ENCODE results near the gene FOXQ1. TPM values are rescaled to one million over a fixed set of nuclear protein-coding genes. Genes with fewer than 3 reads are reported as not detected.

FOXQ1 gene
- total and polyA plus RNA-seq, 2 of the 13 experiments (the other 11 are each of a cell fraction or from before 2014, with no cell fraction given): 35.2 to 39.8 TPM

DNA sequence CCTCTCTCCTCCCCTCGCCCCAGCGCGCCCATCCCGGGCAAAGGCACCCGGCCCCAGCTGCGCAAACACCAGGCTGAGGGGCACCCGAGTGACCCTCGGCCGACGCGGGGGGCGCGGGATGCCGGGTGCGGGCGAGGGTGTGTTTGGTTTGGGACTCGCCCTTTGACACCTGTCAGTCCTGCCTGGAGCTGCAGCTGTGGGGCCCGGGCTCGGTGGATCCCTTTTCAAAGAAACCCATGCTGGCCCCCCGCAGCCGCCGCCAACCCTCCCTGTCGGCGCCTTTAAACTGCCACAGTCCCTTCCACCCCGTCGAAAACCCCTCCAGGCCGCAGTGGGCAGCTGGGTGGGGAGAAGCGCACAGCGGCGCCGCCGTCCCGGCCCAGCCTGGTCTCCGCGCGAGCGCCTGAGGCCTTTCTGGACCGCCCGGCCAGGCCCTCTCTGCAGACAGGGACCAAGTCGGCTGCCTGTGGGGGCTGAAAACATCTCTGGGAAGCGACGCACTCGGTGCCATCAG lies 5.5 kb downstream of the FOXQ1 start (continued):
- TF ChIP-seq, protein P1, sequence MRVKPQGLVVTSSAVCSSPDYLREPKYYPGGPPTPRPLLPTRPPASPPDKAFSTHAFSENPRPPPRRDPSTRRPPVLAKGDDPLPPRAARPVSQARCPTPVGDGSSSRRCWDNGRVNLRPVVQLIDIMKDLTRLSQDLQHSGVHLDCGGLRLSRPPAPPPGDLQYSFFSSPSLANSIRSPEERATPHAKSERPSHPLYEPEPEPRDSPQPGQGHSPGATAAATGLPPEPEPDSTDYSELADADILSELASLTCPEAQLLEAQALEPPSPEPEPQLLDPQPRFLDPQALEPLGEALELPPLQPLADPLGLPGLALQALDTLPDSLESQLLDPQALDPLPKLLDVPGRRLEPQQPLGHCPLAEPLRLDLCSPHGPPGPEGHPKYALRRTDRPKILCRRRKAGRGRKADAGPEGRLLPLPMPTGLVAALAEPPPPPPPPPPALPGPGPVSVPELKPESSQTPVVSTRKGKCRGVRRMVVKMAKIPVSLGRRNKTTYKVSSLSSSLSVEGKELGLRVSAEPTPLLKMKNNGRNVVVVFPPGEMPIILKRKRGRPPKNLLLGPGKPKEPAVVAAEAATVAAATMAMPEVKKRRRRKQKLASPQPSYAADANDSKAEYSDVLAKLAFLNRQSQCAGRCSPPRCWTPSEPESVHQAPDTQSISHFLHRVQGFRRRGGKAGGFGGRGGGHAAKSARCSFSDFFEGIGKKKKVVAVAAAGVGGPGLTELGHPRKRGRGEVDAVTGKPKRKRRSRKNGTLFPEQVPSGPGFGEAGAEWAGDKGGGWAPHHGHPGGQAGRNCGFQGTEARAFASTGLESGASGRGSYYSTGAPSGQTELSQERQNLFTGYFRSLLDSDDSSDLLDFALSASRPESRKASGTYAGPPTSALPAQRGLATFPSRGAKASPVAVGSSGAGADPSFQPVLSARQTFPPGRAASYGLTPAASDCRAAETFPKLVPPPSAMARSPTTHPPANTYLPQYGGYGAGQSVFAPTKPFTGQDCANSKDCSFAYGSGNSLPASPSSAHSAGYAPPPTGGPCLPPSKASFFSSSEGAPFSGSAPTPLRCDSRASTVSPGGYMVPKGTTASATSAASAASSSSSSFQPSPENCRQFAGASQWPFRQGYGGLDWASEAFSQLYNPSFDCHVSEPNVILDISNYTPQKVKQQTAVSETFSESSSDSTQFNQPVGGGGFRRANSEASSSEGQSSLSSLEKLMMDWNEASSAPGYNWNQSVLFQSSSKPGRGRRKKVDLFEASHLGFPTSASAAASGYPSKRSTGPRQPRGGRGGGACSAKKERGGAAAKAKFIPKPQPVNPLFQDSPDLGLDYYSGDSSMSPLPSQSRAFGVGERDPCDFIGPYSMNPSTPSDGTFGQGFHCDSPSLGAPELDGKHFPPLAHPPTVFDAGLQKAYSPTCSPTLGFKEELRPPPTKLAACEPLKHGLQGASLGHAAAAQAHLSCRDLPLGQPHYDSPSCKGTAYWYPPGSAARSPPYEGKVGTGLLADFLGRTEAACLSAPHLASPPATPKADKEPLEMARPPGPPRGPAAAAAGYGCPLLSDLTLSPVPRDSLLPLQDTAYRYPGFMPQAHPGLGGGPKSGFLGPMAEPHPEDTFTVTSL (CRISPR knock-in tag; IDR thresholded peaks at IDR 0.05; ENCODE audit: borderline replicate concordance): peak; percentile 32; the same call in 1 of the 2 replicates
- TF ChIP-seq NCOA2 (CRISPR knock-in tag; IDR thresholded peaks at IDR 0.05): peak; percentile 17; the same call in 1 of the 2 replicates
- TF ChIP-seq ISL2 (CRISPR knock-in tag; IDR thresholded peaks at IDR 0.05): peak; percentile 65; the same call in 1 of the 2 replicates
- peak; percentile 89 for TF ChIP-seq XRCC5 (optimal IDR thresholded peaks at IDR 0.05; ENCODE audit: low read length)
- TF ChIP-seq POGZ (CRISPR knock-in tag; IDR thresholded peaks at IDR 0.05): peak; percentile 76
- TF ChIP-seq, protein P2, sequence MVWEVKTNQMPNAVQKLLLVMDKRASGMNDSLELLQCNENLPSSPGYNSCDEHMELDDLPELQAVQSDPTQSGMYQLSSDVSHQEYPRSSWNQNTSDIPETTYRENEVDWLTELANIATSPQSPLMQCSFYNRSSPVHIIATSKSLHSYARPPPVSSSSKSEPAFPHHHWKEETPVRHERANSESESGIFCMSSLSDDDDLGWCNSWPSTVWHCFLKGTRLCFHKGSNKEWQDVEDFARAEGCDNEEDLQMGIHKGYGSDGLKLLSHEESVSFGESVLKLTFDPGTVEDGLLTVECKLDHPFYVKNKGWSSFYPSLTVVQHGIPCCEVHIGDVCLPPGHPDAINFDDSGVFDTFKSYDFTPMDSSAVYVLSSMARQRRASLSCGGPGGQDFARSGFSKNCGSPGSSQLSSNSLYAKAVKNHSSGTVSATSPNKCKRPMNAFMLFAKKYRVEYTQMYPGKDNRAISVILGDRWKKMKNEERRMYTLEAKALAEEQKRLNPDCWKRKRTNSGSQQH (CRISPR knock-in tag; IDR thresholded peaks at IDR 0.05; ENCODE audit: low read depth): 0 out of 2 replicates have a peak, but pooled peaks have one; percentile 26
- TF ChIP-seq, protein P3, sequence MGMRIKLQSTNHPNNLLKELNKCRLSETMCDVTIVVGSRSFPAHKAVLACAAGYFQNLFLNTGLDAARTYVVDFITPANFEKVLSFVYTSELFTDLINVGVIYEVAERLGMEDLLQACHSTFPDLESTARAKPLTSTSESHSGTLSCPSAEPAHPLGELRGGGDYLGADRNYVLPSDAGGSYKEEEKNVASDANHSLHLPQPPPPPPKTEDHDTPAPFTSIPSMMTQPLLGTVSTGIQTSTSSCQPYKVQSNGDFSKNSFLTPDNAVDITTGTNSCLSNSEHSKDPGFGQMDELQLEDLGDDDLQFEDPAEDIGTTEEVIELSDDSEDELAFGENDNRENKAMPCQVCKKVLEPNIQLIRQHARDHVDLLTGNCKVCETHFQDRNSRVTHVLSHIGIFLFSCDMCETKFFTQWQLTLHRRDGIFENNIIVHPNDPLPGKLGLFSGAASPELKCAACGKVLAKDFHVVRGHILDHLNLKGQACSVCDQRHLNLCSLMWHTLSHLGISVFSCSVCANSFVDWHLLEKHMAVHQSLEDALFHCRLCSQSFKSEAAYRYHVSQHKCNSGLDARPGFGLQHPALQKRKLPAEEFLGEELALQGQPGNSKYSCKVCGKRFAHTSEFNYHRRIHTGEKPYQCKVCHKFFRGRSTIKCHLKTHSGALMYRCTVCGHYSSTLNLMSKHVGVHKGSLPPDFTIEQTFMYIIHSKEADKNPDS (CRISPR knock-in tag; IDR thresholded peaks at IDR 0.05): no peak
- TF ChIP-seq, protein P4, sequence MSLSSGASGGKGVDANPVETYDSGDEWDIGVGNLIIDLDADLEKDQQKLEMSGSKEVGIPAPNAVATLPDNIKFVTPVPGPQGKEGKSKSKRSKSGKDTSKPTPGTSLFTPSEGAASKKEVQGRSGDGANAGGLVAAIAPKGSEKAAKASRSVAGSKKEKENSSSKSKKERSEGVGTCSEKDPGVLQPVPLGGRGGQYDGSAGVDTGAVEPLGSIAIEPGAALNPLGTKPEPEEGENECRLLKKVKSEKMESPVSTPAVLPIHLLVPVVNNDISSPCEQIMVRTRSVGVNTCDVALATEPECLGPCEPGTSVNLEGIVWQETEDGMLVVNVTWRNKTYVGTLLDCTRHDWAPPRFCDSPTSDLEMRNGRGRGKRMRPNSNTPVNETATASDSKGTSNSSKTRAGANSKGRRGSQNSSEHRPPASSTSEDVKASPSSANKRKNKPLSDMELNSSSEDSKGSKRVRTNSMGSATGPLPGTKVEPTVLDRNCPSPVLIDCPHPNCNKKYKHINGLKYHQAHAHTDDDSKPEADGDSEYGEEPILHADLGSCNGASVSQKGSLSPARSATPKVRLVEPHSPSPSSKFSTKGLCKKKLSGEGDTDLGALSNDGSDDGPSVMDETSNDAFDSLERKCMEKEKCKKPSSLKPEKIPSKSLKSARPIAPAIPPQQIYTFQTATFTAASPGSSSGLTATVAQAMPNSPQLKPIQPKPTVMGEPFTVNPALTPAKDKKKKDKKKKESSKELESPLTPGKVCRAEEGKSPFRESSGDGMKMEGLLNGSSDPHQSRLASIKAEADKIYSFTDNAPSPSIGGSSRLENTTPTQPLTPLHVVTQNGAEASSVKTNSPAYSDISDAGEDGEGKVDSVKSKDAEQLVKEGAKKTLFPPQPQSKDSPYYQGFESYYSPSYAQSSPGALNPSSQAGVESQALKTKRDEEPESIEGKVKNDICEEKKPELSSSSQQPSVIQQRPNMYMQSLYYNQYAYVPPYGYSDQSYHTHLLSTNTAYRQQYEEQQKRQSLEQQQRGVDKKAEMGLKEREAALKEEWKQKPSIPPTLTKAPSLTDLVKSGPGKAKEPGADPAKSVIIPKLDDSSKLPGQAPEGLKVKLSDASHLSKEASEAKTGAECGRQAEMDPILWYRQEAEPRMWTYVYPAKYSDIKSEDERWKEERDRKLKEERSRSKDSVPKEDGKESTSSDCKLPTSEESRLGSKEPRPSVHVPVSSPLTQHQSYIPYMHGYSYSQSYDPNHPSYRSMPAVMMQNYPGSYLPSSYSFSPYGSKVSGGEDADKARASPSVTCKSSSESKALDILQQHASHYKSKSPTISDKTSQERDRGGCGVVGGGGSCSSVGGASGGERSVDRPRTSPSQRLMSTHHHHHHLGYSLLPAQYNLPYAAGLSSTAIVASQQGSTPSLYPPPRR (CRISPR knock-in tag; IDR thresholded peaks at IDR 0.05; ENCODE audit: borderline replicate concordance): 0 out of 2 replicates have a peak, but pooled peaks have one; percentile 59
- TF ChIP-seq RBFOX2 (IDR thresholded peaks at IDR 0.05; ENCODE audit: low read depth, low read length): peak; percentile 85
- peak; percentile 85 for TF ChIP-seq HDAC1 (CRISPR knock-in tag; IDR thresholded peaks at IDR 0.05)
- peak; percentile 17 for TF ChIP-seq SKI (IDR thresholded peaks at IDR 0.05; ENCODE audit: partially characterized antibody)
- TF ChIP-seq JDP2 (CRISPR knock-in tag; IDR thresholded peaks at IDR 0.05; ENCODE audit: borderline replicate concordance): no peak
- peak; percentile 46; the same call in 1 of the 2 replicates for TF ChIP-seq NR2F6 (IDR thresholded peaks at IDR 0.05)
- TF ChIP-seq NR2F6 (CRISPR knock-in tag; IDR thresholded peaks at IDR 0.05): peak; percentile 72
